ES-I3 (cell line): ENCODE results near the gene NOX3.
"Not testable (repeated sequence)": the region's sequence is repeated elsewhere in the genome, so short reads cannot be mapped to it uniquely, and the experiment has no call there.

Experiments
- H3K36me3 ChIP-seq: 2 replicates; pipeline ENCODE4 v1.6.1; 2013; ENCODE audit warnings: mild to moderate bottlenecking, low read length, control low read depth, moderate library complexity; ENCODE audit not compliant: insufficient read depth
- H3K4me1 ChIP-seq: 2 replicates; pipeline ENCODE4 v1.6.1; 2013; ENCODE audit warnings: mild to moderate bottlenecking, control low read depth, low read length; ENCODE audit not compliant: insufficient read depth
- H3K9ac ChIP-seq: 2 replicates; pipeline ENCODE4 v1.6.1; 2013; ENCODE audit warnings: low read depth, mild to moderate bottlenecking, low read length, moderate library complexity
- H3K9me3 ChIP-seq: 2 replicates; pipeline ENCODE4 v1.6.1; 2013; ENCODE audit warnings: mild to moderate bottlenecking, low read length, moderate library complexity; ENCODE audit not compliant: control insufficient read depth, insufficient read depth

NOX3 gene

GRCh38 chr6:155455766-155456165, at the start of gene NOX3:
Gene NOX3, minus strand, starts transcription at chr6:155455839. Its CDS starts 39 bp downstream, at chr6:155455800.
- Histone ChIP-seq H3K36me3 (no peaks in the 10 kb centered on the region), H3K9ac (no peak within 1 kb of the TSS), H3K4me1 (peaks cover 5% of the 10 kb centered on the region; the same call in 1 of the 2 replicates), H3K9me3 (no peaks in the 10 kb centered on the region)

GRCh38 chr6:155504848-155505607, 49.4 kb upstream of the NOX3 start:
- Histone ChIP-seq H3K9me3 (no peaks in the 10 kb centered on the region), H3K9ac (no peak overlapping the region), H3K4me1 (no peaks in the 10 kb centered on the region), H3K36me3 (no peaks in the 10 kb centered on the region)

GRCh38 chr6:155502393-155502792, 46.8 kb upstream of the NOX3 start:
- Histone ChIP-seq H3K9ac (no peak overlapping the region), H3K36me3 (no peaks in the 10 kb centered on the region), H3K9me3 (no peaks in the 10 kb centered on the region), H3K4me1 (no peaks in the 10 kb centered on the region)

- Histone ChIP-seq H3K9me3 (no peaks in the 10 kb centered on the region), H3K9ac (no peak overlapping the region), H3K36me3 (no peaks in the 10 kb centered on the region), H3K4me1 (no peaks in the 10 kb centered on the region)
Measured at GRCh38 chr6:155499574-155499973, 43.9 kb upstream of the NOX3 start.

- Histone ChIP-seq H3K9me3 (no peaks in the 10 kb centered on the region), H3K36me3 (no peaks in the 10 kb centered on the region), H3K4me1 (peaks cover 8% of the 10 kb centered on the region; the same call in 1 of the 2 replicates), H3K9ac (no peak overlapping the region)
Measured at GRCh38 chr6:155498370-155498769, 42.7 kb upstream of the NOX3 start.

GRCh38 chr6:155497273-155497672, 41.6 kb upstream of the NOX3 start:
- Histone ChIP-seq H3K4me1 (peaks cover 8% of the 10 kb centered on the region; the same call in 1 of the 2 replicates), H3K36me3 (no peaks in the 10 kb centered on the region), H3K9me3 (peaks cover 6% of the 10 kb centered on the region; the same call in 1 of the 2 replicates), H3K9ac (no peak overlapping the region)

GRCh38 chr6:155495011-155495768, 39.6 kb upstream of the NOX3 start:
- H3K9me3 ChIP-seq = peaks cover 10% of the 10 kb centered on the region; the same call in 1 of the 2 replicates
- no peak overlapping the region for H3K9ac ChIP-seq
- peaks cover 8% of the 10 kb centered on the region; the same call in 1 of the 2 replicates for H3K4me1 ChIP-seq
- no peaks in the 10 kb centered on the region for H3K36me3 ChIP-seq

- Histone ChIP-seq H3K4me1 (peaks cover 8% of the 10 kb centered on the region; the same call in 1 of the 2 replicates), H3K36me3 (no peaks in the 10 kb centered on the region), H3K9me3 (peaks cover 10% of the 10 kb centered on the region; the same call in 1 of the 2 replicates), H3K9ac (no peak overlapping the region)
Measured at GRCh38 chr6:155493694-155494143, 38.1 kb upstream of the NOX3 start.

GRCh38 chr6:155493026-155493693, 37.5 kb upstream of the NOX3 start:
- Histone ChIP-seq H3K36me3 (no peaks in the 10 kb centered on the region), H3K9me3 (peaks cover 10% of the 10 kb centered on the region; the same call in 1 of the 2 replicates), H3K4me1 (peaks cover 8% of the 10 kb centered on the region; the same call in 1 of the 2 replicates), H3K9ac (no peak overlapping the region)

GRCh38 chr6:155492061-155492735, 36.6 kb upstream of the NOX3 start:
- Histone ChIP-seq H3K4me1 (peaks cover 8% of the 10 kb centered on the region; the same call in 1 of the 2 replicates), H3K36me3 (no peaks in the 10 kb centered on the region), H3K9me3 (peaks cover 10% of the 10 kb centered on the region; the same call in 1 of the 2 replicates), H3K9ac (no peak overlapping the region)

GRCh38 chr6:155491421-155491820, 35.8 kb upstream of the NOX3 start:
- H3K36me3 ChIP-seq = no peaks in the 10 kb centered on the region
- no peak overlapping the region for H3K9ac ChIP-seq
- peaks cover 8% of the 10 kb centered on the region; the same call in 1 of the 2 replicates for H3K4me1 ChIP-seq
- H3K9me3 ChIP-seq = peaks cover 10% of the 10 kb centered on the region; the same call in 1 of the 2 replicates

- not testable (repeated sequence) for H3K9ac ChIP-seq, H3K36me3 ChIP-seq, H3K4me1 ChIP-seq
- peaks cover 10% of the 10 kb centered on the region; the same call in 1 of the 2 replicates for H3K9me3 ChIP-seq
Measured at GRCh38 chr6:155488197-155488596, 32.6 kb upstream of the NOX3 start.

GRCh38 chr6:155487371-155488130, 31.9 kb upstream of the NOX3 start:
- H3K9me3 ChIP-seq = peaks cover 7% of the 10 kb centered on the region; the same call in 1 of the 2 replicates
- H3K9ac ChIP-seq = no peak overlapping the region
- H3K4me1 ChIP-seq = no peaks in the 10 kb centered on the region
- no peaks in the 10 kb centered on the region for H3K36me3 ChIP-seq
